ENCODE data around the gene HOXA11. TPM values are rescaled to one million over a fixed set of nuclear protein-coding genes. Genes with fewer than 3 reads are reported as not detected.
A peak's percentile ranks its signal among the peaks of the same experiment; 100 is the strongest.

The HOXA11 gene
- total RNA-seq, 1 donor from 2014 or later: 10.7 TPM

- TF ChIP-seq, protein P1, sequence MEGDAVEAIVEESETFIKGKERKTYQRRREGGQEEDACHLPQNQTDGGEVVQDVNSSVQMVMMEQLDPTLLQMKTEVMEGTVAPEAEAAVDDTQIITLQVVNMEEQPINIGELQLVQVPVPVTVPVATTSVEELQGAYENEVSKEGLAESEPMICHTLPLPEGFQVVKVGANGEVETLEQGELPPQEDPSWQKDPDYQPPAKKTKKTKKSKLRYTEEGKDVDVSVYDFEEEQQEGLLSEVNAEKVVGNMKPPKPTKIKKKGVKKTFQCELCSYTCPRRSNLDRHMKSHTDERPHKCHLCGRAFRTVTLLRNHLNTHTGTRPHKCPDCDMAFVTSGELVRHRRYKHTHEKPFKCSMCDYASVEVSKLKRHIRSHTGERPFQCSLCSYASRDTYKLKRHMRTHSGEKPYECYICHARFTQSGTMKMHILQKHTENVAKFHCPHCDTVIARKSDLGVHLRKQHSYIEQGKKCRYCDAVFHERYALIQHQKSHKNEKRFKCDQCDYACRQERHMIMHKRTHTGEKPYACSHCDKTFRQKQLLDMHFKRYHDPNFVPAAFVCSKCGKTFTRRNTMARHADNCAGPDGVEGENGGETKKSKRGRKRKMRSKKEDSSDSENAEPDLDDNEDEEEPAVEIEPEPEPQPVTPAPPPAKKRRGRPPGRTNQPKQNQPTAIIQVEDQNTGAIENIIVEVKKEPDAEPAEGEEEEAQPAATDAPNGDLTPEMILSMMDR (conservative IDR thresholded peaks at IDR 0.05; ENCODE audit: low read depth, low read length): no peak
- H3K4me3 ChIP-seq (ENCODE audit: low read depth, low read length): peak overlapping the region; percentile 42
- no peak for DNase-seq (ENCODE audit: low read depth)
Measured at GRCh38 chr7:27187475-27188385, 2.7 kb upstream of the HOXA11 start.

DNA sequence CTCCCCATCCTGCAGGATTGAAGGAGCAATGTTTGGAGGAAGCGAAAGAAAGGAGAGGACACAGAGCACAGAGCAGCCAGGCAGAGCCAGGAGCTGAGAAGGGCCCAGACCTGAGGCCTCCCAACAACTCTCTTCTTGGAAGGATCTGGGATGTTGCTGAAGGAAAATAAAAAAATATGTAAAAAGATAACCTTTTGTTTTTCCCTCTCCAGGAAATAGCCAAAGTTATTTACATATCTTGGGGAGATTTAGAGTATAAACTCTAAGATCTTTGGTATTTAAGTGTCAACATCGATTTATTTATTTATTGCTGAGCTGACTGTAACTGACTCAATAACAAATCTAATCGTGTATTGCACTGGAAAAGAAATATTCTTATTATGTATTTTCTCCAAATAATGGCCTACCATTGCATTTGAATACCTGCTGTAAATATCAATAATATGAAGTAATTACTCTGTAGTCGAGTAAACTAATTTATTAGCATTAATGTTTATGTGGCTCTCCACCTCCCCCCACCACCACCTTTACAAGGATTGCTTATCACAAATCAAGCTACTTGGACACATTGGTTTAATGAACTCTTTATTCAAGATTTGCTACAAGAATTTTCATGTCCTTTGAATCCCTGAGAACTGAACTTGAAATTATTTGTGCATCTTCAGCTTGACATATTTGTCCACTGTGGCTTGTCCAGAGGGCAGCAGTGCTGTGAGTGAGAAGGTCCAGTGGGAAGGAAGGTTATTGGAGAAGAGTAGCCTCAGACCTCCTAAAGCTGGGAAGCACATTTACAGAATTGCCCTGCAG, 1.8 kb upstream of the HOXA11 start:
- peak overlapping the region; percentile 72 for H3K4me3 ChIP-seq (ENCODE audit: low read depth, low read length)
- no peak for DNase-seq (ENCODE audit: low read depth)
- TF ChIP-seq, protein P1 (conservative IDR thresholded peaks at IDR 0.05; ENCODE audit: low read depth, low read length): no peak

GRCh38 chr7:27185854-27186667, 1.0 kb upstream of the HOXA11 start:
- no peak for DNase-seq (ENCODE audit: low read depth)
- TF ChIP-seq, protein P1 (conservative IDR thresholded peaks at IDR 0.05; ENCODE audit: low read depth, low read length): no peak
- peak overlapping the region; percentile 72 for H3K4me3 ChIP-seq (ENCODE audit: low read depth, low read length)

- no peak for DNase-seq (ENCODE audit: low read depth)
- TF ChIP-seq, protein P1 (conservative IDR thresholded peaks at IDR 0.05; ENCODE audit: low read depth, low read length): no peak
- peak overlapping the region; percentile 72 for H3K4me3 ChIP-seq (ENCODE audit: low read depth, low read length)
Measured at GRCh38 chr7:27184337-27185012, 557 bp downstream of the HOXA11 start.

DNA sequence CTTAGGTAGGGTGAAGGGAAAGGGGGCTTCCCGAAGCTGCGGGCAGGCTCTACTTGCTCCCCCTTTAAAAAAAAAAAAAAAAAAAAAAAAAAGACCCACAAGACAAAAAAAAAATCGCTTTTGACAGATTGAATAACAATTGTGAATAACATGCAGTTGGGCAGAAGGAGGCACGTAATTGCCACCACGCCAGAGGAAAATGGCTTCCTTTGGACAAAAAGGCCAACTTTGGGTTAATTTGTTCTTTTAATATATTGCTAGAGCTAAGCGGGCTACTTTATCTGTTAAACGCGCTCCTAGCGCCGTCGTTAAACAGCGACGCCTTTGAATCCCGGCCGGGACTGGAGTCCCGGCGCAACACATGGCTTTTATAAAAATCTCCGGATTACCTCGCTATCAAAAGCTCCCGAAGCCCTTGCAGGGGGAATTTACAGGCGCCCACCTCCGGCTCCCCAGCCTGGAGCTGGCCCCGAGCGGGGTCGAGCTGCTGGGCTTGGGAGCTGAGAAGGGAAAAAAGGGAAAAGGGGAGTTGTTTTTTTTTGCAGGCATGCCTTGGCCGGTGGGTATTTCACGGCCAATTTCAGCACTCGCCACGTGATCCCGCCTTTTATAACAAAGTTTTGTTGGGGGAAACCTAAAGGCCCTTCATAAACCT, 1.2 kb downstream of the HOXA11 start:
- no peak for DNase-seq (ENCODE audit: low read depth)
- peak overlapping the region; percentile 72 for H3K4me3 ChIP-seq (ENCODE audit: low read depth, low read length)
- TF ChIP-seq, protein P1 (conservative IDR thresholded peaks at IDR 0.05; ENCODE audit: low read depth, low read length): no peak
